ENCODE measurements around the gene CYP4X1.

Gene CYP4X1

GRCh38 chr1:46991083-46991923, 32.2 kb upstream of the CYP4X1 start:
- TF ChIP-seq EZH2phosphoT487 (IDR thresholded peaks at IDR 0.05; ENCODE audit: borderline replicate concordance, low read length) (no peak), CTCF (IDR thresholded peaks at IDR 0.05; ENCODE audit: low read depth, low read length, poor library complexity, severe bottlenecking) (no peak)
- Histone ChIP-seq H3F3A (ENCODE audit: control insufficient read depth, insufficient read depth) (no peaks in the 10 kb centered on the region), H3K27me3 (ENCODE audit: control insufficient read depth, low read length) (0 out of 2 replicates have a peak, but pooled peaks cover 2% of the 10 kb centered on the region), H3K79me2 (ENCODE audit: control insufficient read depth, low read length) (no peaks in the 10 kb centered on the region), H3K36me3 (ENCODE audit: control insufficient read depth, low read length) (no peaks in the 10 kb centered on the region), H3K9me2 (replicated peaks; ENCODE audit: control insufficient read depth, low read length) (no peaks in the 10 kb centered on the region), H3K4me1 (ENCODE audit: control insufficient read depth, low read length) (no peaks in the 10 kb centered on the region), H3K9me3 (ENCODE audit: control insufficient read depth, insufficient read depth, low read length) (no peaks in the 10 kb centered on the region), H3K27ac (ENCODE audit: low read depth, low read length) (no peak overlapping the region), H4K20me1 (ENCODE audit: control insufficient read depth, insufficient read depth, low read depth, low read length) (no peaks in the 10 kb centered on the region), H3K4me2 (ENCODE audit: low read length) (no peak overlapping the region), H3K4me3 (ENCODE audit: low read length) (no peak overlapping the region)

GRCh38 chr1:46996659-46997281, 26.7 kb upstream of the CYP4X1 start:
- no peaks in the 10 kb centered on the region for H3K4me1 ChIP-seq (ENCODE audit: control insufficient read depth, low read length)
- no peak overlapping the region for H3K27ac ChIP-seq (ENCODE audit: low read depth, low read length)
- no peaks in the 10 kb centered on the region for H3K9me2 ChIP-seq (replicated peaks; ENCODE audit: control insufficient read depth, low read length)

GRCh38 chr1:47002211-47002610, 21.3 kb upstream of the CYP4X1 start:
- Histone ChIP-seq H4K20me1 (ENCODE audit: control insufficient read depth, insufficient read depth, low read depth, low read length) (no peaks in the 10 kb centered on the region), H3K9me2 (replicated peaks; ENCODE audit: control insufficient read depth, low read length) (no peaks in the 10 kb centered on the region), H3K27me3 (ENCODE audit: control insufficient read depth, low read length) (peaks cover 5% of the 10 kb centered on the region), H3K4me2 (ENCODE audit: low read length) (no peak overlapping the region), H3K9me3 (ENCODE audit: control insufficient read depth, insufficient read depth, low read length) (no peaks in the 10 kb centered on the region), H3K27ac (ENCODE audit: low read depth, low read length) (no peak overlapping the region), H3K4me1 (ENCODE audit: control insufficient read depth, low read length) (no peaks in the 10 kb centered on the region), H3K4me3 (ENCODE audit: low read length) (no peak overlapping the region), H3K79me2 (ENCODE audit: control insufficient read depth, low read length) (no peaks in the 10 kb centered on the region), H3F3A (ENCODE audit: control insufficient read depth, insufficient read depth) (no peaks in the 10 kb centered on the region), H3K36me3 (ENCODE audit: control insufficient read depth, low read length) (no peaks in the 10 kb centered on the region)
- TF ChIP-seq CTCF (IDR thresholded peaks at IDR 0.05; ENCODE audit: low read depth, low read length, poor library complexity, severe bottlenecking): peak; percentile 35
- no peak for TF ChIP-seq EZH2phosphoT487 (IDR thresholded peaks at IDR 0.05; ENCODE audit: borderline replicate concordance, low read length)

More at GRCh38 chr1:46996659-46997281, 26.7 kb upstream of the CYP4X1 start:
- Histone ChIP-seq H3K9me3 (ENCODE audit: control insufficient read depth, insufficient read depth, low read length) (no peaks in the 10 kb centered on the region), H3K27me3 (ENCODE audit: control insufficient read depth, low read length) (peaks cover 7% of the 10 kb centered on the region), H3F3A (ENCODE audit: control insufficient read depth, insufficient read depth) (no peaks in the 10 kb centered on the region), H3K4me2 (ENCODE audit: low read length) (no peak overlapping the region), H3K4me3 (ENCODE audit: low read length) (no peak overlapping the region), H3K79me2 (ENCODE audit: control insufficient read depth, low read length) (no peaks in the 10 kb centered on the region), H3K36me3 (ENCODE audit: control insufficient read depth, low read length) (no peaks in the 10 kb centered on the region), H4K20me1 (ENCODE audit: control insufficient read depth, insufficient read depth, low read depth, low read length) (no peaks in the 10 kb centered on the region)
- TF ChIP-seq EZH2phosphoT487 (IDR thresholded peaks at IDR 0.05; ENCODE audit: borderline replicate concordance, low read length) (no peak), CTCF (IDR thresholded peaks at IDR 0.05; ENCODE audit: low read depth, low read length, poor library complexity, severe bottlenecking) (no peak)

All from DOHH2 (cell line).